HG02973 (cell line): ENCODE measurements around the gene AGBL2.
"Not testable (repeated sequence)": the region's sequence is repeated elsewhere in the genome, so short reads cannot be mapped to it uniquely, and the experiment has no call there.

Source experiments
- ATAC-seq: cut with Tn5 transposase; IDR thresholded peaks from one replicate; pipeline ENCODE4 v1.9.1; 2021; ENCODE audit warnings: moderate library complexity; ENCODE audit not compliant: unreplicated experiment

The AGBL2 gene, protein sequence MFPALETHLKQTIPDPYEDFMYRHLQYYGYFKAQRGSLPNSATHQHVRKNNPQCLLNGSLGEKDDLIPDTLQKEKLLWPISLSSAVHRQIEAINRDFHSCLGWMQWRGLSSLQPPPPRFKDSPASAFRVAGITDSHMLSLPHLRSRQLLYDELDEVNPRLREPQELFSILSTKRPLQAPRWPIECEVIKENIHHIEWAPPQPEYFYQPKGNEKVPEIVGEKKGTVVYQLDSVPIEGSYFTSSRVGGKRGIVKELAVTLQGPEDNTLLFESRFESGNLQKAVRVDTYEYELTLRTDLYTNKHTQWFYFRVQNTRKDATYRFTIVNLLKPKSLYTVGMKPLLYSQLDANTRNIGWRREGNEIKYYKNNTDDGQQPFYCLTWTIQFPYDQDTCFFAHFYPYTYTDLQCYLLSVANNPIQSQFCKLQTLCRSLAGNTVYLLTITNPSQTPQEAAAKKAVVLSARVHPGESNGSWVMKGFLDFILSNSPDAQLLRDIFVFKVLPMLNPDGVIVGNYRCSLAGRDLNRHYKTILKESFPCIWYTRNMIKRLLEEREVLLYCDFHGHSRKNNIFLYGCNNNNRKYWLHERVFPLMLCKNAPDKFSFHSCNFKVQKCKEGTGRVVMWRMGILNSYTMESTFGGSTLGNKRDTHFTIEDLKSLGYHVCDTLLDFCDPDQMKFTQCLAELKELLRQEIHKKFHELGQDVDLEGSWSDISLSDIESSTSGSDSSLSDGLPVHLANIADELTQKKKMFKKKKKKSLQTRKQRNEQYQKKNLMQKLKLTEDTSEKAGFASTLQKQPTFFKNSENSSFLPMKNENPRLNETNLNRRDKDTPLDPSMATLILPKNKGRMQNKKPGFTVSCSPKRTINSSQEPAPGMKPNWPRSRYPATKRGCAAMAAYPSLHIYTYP

DNA sequence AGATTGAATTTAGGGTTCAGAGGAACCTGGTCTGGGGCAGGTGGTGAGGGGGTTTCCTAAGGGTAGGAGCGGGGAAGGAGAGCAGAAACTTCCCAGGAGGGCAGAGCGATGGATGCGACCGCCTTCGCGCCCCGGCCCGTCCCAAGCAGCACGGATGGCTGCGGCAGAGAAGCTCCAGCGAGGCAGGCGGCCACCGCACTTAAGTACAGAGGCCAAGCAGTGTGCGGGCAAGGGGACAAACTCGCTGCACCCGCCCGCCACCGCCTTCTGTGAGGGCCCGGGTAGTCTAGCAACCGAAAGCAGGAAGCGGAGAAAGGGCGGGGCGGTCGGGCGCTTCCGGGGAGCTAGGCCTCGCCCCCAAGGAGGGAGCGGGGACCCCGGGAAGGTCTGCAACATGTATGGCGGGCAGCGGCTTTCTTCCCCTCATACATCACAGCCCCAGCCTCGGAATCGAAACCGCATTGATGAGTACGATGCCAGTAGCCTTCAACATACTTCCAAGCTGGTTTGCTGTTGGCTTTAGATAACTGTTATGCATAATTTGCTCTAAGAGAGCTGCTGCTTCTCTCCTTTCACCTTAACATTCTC lies at the start of gene AGBL2:
TSS of gene AGBL2 (minus strand) at position 288 of the 588 bp plus-strand sequence. CDS start 719 bp downstream, outside the sequence.
- peak; percentile 97 for ATAC-seq

DNA sequence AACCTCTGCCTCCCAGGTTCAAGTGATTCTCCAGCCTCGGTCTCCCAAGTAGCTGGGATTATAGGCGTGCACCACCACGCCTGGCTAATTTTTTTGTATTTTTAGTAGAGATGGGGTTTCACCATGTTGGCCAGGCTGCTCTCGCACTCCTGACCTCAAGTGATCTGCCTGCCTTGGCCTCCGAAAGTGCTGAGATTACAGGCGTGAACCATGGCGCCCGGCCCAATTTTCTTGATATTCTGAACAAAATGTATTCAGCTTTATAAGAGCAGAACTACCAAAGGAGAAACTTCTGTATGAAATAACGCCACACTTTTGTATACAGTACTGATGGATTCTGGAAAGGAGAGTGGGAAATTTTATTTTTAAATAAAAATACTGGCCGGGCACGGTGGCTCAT lies 44.1 kb upstream of the AGBL2 start:
- ATAC-seq, result not testable (repeated sequence)

- ATAC-seq, result no peak
These were observed 41.0 kb upstream of the AGBL2 start for GRCh38 chr11:47756208-47756607.

DNA sequence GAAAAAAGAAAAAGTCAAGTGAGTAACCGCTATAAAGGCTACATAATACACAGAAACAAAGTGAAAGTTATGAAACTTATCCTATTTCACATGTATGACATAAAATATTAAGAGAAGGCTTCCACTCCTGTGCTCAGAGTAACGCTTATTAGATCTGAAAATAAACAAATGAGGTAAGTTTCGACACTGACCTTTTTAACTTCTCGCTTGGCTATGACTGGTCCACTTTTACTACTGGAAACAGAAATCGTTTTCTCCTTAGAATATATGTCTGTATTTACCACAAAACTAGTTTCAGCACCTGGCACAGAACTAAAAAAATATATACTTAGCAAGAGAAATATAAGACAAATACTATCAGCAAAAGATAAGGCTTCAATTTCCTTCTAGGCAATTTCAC lies 35.6 kb upstream of the AGBL2 start:
- no peak for ATAC-seq

GRCh38 chr11:47742494-47742893 lies 27.3 kb upstream of the AGBL2 start:
- not testable (repeated sequence) for ATAC-seq

- not testable (repeated sequence) for ATAC-seq
These were observed 22.6 kb upstream of the AGBL2 start for GRCh38 chr11:47737817-47738216.

GRCh38 chr11:47732271-47732670 lies 17.1 kb upstream of the AGBL2 start:
- ATAC-seq, result no peak

- ATAC-seq, result no peak
These were observed 16.3 kb upstream of the AGBL2 start for GRCh38 chr11:47731475-47731874.

DNA sequence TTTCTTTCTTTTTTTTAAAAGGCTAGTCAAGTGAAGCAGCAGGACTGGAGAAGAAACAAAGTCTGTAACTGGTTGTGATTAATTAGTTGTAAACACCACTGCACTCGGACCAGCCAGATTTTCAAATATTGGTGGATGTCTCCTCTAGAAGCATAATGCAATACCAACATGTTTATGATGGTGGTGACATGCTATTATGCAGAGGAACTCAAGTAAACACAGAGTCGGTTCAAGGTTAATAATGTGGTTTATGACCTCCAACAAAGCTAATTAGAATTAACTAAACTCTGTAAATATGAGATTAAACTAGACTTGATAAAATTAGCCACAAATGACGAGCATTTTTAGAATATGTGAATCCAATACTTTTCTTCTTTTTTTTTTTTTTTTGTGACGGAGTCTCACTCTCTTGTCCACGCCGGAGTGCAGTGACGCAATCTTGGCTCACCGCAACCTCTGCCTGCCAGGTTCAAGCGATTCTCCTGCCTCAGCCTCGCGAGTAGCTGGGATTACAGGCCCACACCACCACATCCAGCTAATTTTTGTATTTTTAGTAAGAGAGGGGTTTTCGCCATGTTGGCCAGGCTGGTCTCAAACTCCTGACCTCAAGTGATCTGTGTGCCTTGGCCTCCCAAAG lies 11.8 kb upstream of the AGBL2 start:
- no peak for ATAC-seq

DNA sequence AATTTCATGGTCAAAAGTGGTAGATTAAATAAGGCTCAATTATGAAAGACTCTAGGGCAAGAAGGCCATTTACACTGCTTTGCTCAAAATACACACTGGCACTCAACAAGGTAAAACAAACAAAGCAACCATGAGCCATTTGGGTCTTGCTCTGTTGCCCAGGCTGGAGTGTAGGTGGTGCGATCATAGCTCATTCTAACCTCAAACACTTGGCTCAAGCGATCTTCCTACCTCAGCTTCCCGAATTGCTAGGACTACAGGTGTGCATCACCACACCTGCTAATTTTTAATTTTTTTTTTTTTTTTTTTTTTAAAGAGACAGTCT lies 10.9 kb upstream of the AGBL2 start:
- ATAC-seq, result no peak

DNA sequence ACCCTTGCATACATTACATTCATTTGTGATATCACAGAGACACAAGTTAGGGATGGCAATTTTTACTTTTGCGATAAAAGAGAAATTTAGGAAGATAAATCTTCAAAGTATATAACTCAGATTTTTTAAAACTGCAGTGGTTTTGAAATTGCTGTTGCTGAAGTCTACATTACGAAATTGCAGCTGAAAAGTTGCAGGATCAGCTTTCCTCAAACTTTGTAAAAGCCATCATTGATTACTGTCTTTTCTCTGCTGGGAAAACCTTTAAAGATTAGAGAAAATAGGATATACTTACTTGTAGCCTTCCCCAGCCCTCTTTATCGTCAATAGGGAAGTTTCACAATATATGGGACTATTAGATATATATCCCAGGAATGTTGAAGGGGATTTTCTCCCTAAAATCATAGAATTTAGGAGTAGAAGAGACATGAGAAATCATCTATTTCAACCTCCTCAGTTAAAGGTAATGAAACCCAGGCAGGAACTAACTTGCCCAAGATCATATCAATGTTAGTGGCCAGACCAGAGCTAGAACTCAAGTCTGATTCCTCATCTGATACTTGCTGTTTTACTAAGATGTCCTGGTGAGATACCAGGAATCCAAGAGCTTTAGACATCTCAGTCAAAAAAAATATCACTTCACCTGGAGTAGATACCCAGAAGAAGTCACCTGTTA lies 10.4 kb upstream of the AGBL2 start:
- ATAC-seq, result no peak

DNA sequence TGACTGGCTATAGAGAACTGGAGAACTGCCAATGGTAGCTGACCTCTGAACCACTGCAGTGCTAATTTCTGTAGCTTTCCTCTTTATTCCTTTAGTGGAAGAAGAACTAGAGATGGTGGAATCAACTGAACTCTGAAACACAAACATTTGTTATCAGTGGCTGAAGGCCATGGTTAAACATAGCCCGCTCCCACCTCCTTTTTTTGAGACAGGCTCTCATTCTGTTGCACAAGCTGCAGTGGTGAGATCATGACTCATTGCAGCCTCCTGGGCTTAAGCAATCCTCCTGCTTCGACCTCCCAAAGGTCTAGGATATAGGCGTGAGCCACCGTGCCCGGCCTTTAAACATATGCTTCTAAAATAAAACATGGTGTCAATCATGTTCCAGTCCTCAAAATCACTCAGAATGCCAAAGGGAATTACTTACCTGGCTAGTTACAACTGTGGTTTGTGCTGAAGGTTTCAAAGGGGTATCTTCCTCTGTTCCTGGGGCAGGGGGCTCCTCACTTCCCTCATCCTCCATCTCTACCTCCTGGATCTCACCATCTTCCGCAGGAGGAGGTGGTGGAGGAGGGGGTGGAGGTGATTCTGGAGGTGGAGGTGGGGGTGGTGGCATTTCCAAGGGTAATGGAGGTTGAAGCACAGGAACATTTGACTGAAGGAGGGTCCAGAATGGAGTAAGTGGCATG lies 9.0 kb upstream of the AGBL2 start:
- ATAC-seq, result no peak

DNA sequence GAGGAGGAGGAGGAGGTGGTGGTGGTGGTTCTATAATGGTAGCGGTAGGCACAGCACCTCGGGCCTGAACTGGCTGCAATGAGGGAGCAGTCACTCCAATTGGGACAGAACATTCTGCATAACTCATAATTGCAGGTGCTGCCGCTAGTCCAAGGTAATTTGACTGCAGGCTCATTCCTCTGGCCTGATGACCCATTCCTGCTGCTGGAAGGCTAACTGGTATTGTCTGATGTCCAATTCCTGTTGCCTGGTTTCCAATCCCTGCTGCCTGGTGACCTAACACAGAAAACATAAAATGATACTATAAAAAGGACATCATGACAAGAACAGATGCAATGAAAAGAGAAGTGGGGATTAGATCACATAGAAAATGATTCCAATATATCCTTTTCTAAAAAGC lies 7.9 kb upstream of the AGBL2 start:
- no peak for ATAC-seq

- ATAC-seq, result no peak
These were observed 5.5 kb upstream of the AGBL2 start for GRCh38 chr11:47720651-47721050.

GRCh38 chr11:47716692-47717091 lies 1.5 kb upstream of the AGBL2 start:
- no peak for ATAC-seq

GRCh38 chr11:47714554-47715081 lies 551 bp downstream of the AGBL2 start:
- peak; percentile 11 for ATAC-seq

GRCh38 chr11:47711816-47712215 lies 3.4 kb downstream of the AGBL2 start:
- no peak for ATAC-seq

- ATAC-seq, result no peak
These were observed 3.9 kb downstream of the AGBL2 start for GRCh38 chr11:47711225-47711624.

DNA sequence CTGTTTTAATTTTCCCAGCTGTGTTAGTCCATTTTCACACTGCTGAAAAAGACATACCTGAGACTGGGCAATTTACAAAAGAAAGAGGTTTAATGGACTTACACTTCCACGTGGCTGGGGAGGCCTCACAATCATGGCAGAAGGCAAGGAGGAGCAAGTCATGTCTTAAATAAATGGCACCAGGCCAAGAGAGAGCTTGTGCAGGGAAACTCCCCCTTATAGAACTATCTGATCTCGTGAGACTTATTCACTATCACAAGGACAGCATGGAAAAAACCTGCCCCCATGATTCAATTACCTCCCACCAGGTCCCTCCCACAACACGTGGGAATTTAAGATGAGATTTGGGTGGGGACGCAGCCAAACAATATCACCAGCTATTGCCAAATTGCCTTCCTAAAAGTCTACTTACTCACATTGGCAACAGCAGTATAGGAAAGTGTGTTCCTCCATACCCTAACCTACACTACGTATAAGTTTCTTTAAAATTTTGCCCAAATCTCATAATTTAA lies 7.8 kb downstream of the AGBL2 start:
- ATAC-seq, result not testable (repeated sequence)

DNA sequence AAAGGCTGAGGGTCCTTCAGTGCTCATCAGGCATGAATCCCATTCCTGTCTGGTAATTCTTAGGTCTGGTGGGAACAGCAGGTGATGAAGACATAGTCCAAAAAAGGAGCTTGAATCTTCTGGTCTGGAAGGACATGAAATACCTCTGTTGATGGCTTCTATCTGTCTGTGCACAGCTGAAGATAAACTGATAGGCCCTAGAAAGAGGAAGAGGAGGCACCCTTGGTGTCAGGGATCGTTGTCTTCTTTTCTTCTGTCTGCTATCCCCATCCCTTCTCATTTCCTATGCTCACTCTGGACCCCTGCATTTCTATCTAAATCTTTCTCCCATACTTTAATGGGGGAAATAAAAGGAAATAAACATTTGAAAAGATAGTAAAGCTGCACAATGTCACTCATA lies 9.4 kb downstream of the AGBL2 start:
- no peak for ATAC-seq
